ENCODE data around the gene TMIE. TPM values are rescaled to one million over a fixed set of nuclear protein-coding genes. Genes with fewer than 3 reads are reported as not detected.

Gene TMIE
- total RNA-seq, 6 donors from 2014 or later: 0.49 to 2.1 (median 1.2) TPM; not detected in 1

GRCh38 chr3:46719044-46719565, 17.9 kb downstream of the TMIE start:
- Histone ChIP-seq H3K4me3 (no peak overlapping the region), H3K27me3 (peaks cover 0 to 9% (median 0%) of the 10 kb centered on the region in 4 donors), H3K27ac (no peak overlapping the region), H3K36me3 (no peaks in the 10 kb centered on the region), H3K4me1 (peaks cover 0 to 5% (median 0%) of the 10 kb centered on the region in 4 donors), H3K9me3 (no peaks in the 10 kb centered on the region)
- ATAC-seq (ENCODE audit: low FRiP score in 2 of 2) (no peak), DNase-seq (no peak)
- TF ChIP-seq CTCF (IDR thresholded peaks at IDR 0.05): no peak
- no peak for TF ChIP-seq POLR2A (IDR thresholded peaks at IDR 0.05)
- TF ChIP-seq EP300 (IDR thresholded peaks at IDR 0.05): no peak
- no peak for TF ChIP-seq POLR2AphosphoS5 (IDR thresholded peaks at IDR 0.05)
- WGBS, 2 donors: 80 to 94% methylated on average over 2 of the region's 2 CpGs

GRCh38 chr3:46719735-46720271, 18.6 kb downstream of the TMIE start:
- no peak for TF ChIP-seq EP300 (IDR thresholded peaks at IDR 0.05)
- no peak for TF ChIP-seq POLR2AphosphoS5 (IDR thresholded peaks at IDR 0.05)
- Histone ChIP-seq H3K27ac (no peak overlapping the region), H3K4me3 (no peak overlapping the region), H3K27me3 (peaks cover 0 to 9% (median 0%) of the 10 kb centered on the region in 4 donors), H3K36me3 (no peaks in the 10 kb centered on the region), H3K4me1 (peaks cover 0 to 5% (median 0%) of the 10 kb centered on the region in 4 donors), H3K9me3 (no peaks in the 10 kb centered on the region)
- WGBS, 2 donors: 83 to 100% methylated on average over 3 to 4 of the region's 4 CpGs
- DNase-seq: peak in 1 of 2 donors; percentile 4
- ATAC-seq (ENCODE audit: low FRiP score in 2 of 2): no peak

- no peak for DNase-seq
- no peaks in the 10 kb centered on the region for H3K36me3 ChIP-seq
- 76 to 95% methylated on average over 2 of the region's 2 CpGs for WGBS, 2 donors
- H3K4me1 ChIP-seq: peaks cover 0 to 5% (median 0%) of the 10 kb centered on the region in 4 donors
- H3K4me3 ChIP-seq: no peak overlapping the region
- peaks cover 0 to 9% (median 0%) of the 10 kb centered on the region in 4 donors for H3K27me3 ChIP-seq
- TF ChIP-seq POLR2AphosphoS5 (IDR thresholded peaks at IDR 0.05): no peak
- TF ChIP-seq POLR2A (IDR thresholded peaks at IDR 0.05): no peak
- TF ChIP-seq CTCF (IDR thresholded peaks at IDR 0.05): no peak
- TF ChIP-seq EP300 (IDR thresholded peaks at IDR 0.05): no peak
- no peak for ATAC-seq (ENCODE audit: low FRiP score in 2 of 2)
- H3K27ac ChIP-seq: no peak overlapping the region
- no peaks in the 10 kb centered on the region for H3K9me3 ChIP-seq
Measured at GRCh38 chr3:46721009-46721408, 19.8 kb downstream of the TMIE start.

- DNase-seq: no peak
- Histone ChIP-seq H3K36me3 (no peaks in the 10 kb centered on the region), H3K4me1 (peaks cover 0 to 5% (median 0%) of the 10 kb centered on the region in 4 donors), H3K27me3 (peaks cover 0 to 8% (median 0%) of the 10 kb centered on the region in 4 donors), H3K4me3 (no peak overlapping the region), H3K9me3 (no peaks in the 10 kb centered on the region), H3K27ac (no peak overlapping the region)
- ATAC-seq (ENCODE audit: low FRiP score in 2 of 2): no peak
- TF ChIP-seq POLR2AphosphoS5 (IDR thresholded peaks at IDR 0.05) (no peak), POLR2A (IDR thresholded peaks at IDR 0.05) (no peak), EP300 (IDR thresholded peaks at IDR 0.05) (no peak), CTCF (IDR thresholded peaks at IDR 0.05) (no peak)
- 91 to 95% methylated on average over 5 of the region's 5 CpGs for WGBS, 2 donors
Measured at GRCh38 chr3:46722443-46722842, 21.3 kb downstream of the TMIE start.

GRCh38 chr3:46724424-46724823, 23.2 kb downstream of the TMIE start:
- Histone ChIP-seq H3K9me3 (no peaks in the 10 kb centered on the region), H3K4me1 (no peaks in the 10 kb centered on the region), H3K27me3 (no peaks in the 10 kb centered on the region), H3K36me3 (no peaks in the 10 kb centered on the region), H3K27ac (no peak overlapping the region), H3K4me3 (no peak overlapping the region)
- ATAC-seq (ENCODE audit: low FRiP score in 2 of 2) (no peak), DNase-seq (no peak)
- TF ChIP-seq POLR2A (IDR thresholded peaks at IDR 0.05): no peak
- TF ChIP-seq CTCF (IDR thresholded peaks at IDR 0.05): no peak
- TF ChIP-seq EP300 (IDR thresholded peaks at IDR 0.05): no peak
- TF ChIP-seq POLR2AphosphoS5 (IDR thresholded peaks at IDR 0.05): no peak
- 63 to 83% methylated on average over 4 of the region's 4 CpGs for WGBS, 2 donors
